Spleen (tissue), 11 donors: ENCODE data around the gene TIE1. TPM values are rescaled to one million over a fixed set of nuclear protein-coding genes. Genes with fewer than 3 reads are reported as not detected.

Experiments
- DNase-seq: peaks from one replicate; pipeline ENCODE4 v3.0.0-alpha.2; 2020
- H3K27ac ChIP-seq, 8 donors: fragments of 200-600 bp; sonication (generic) in 7 of 8; 1 replicate in 4 of 8; 2 replicates in 4 of 8; pipeline versions ENCODE4 v1.5.0 to v1.8.0; 2016 to 2021; ENCODE audit warnings: inconsistent platforms in 4 of 8, mild to moderate bottlenecking in 4 of 8, moderate library complexity in 1 of 8
- H3K27me3 ChIP-seq, 7 donors: fragments of 200-600 bp; sonication (generic) in 6 of 7; replicated peaks in 1 of 7; 1 replicate in 4 of 7; 2 replicates in 3 of 7; pipeline versions ENCODE4 v1.5.0 to v1.8.0; 2016 to 2021; ENCODE audit warnings: inconsistent platforms in 3 of 7, mild to moderate bottlenecking in 1 of 7
- H3K36me3 ChIP-seq, 6 donors: fragments of 200-600 bp; sonication (generic) in 5 of 6; 1 replicate in 4 of 6; 2 replicates in 2 of 6; pipeline versions ENCODE4 v1.5.0 to v1.8.0; 2016 to 2021; ENCODE audit warnings: inconsistent platforms in 2 of 6
- H3K4me1 ChIP-seq, 6 donors: fragments of 200-600 bp; sonication (generic) in 5 of 6; 1 replicate in 3 of 6; 2 replicates in 3 of 6; pipeline versions ENCODE4 v1.5.0 to v1.8.0; 2016 to 2021; ENCODE audit warnings: inconsistent platforms in 3 of 6
- H3K4me3 ChIP-seq, 8 donors: fragments of 200-600 bp; sonication (generic) in 7 of 8; 1 replicate in 4 of 8; 2 replicates in 4 of 8; pipeline versions ENCODE4 v1.5.0 to v1.8.0; 2016 to 2021; ENCODE audit warnings: inconsistent platforms in 4 of 8, mild to moderate bottlenecking in 4 of 8, moderate library complexity in 2 of 8
- H3K9me3 ChIP-seq, 8 donors: fragments of 200-600 bp; sonication (generic) in 7 of 8; 1 replicate in 4 of 8; 2 replicates in 4 of 8; pipeline versions ENCODE4 v1.5.0 to v1.8.0; 2016 to 2021; ENCODE audit warnings: inconsistent platforms in 4 of 8
- CTCF ChIP-seq, 11 experiments: fragments of 200-600 bp in 7 of 11; fragments of 450-650 bp in 4 of 11; sonication (generic) in 4 of 11; IDR thresholded peaks in 8 of 11; conservative IDR thresholded peaks in 3 of 11; 1 replicate in 7 of 11; 2 replicates in 4 of 11; pipeline versions ENCODE4 v1.4.0 to v1.8.0; 2016 to 2021; ENCODE audit warnings: antibody characterized with exemption in 11 of 11, inconsistent platforms in 4 of 11, mild to moderate bottlenecking in 1 of 11
- POLR2A ChIP-seq, 3 donors: fragments of 450-650 bp; IDR thresholded peaks; one replicate each; pipeline ENCODE4 v1.5.1; 2017; ENCODE audit warnings: antibody characterized with exemption in 3 of 3, mild to moderate bottlenecking in 1 of 3
- POLR2AphosphoS5 ChIP-seq, 3 donors: sonication (generic); formaldehyde crosslinking; IDR thresholded peaks; one replicate each; pipeline ENCODE4 v1.5.1; 2017; ENCODE audit warnings: antibody characterized with exemption in 3 of 3
- WGBS, 5 donors: extraction: QIAGEN DNeasy Blood & Tissue Kit in 3 of 5; methylation state at CpG; one replicate each; pipeline versions ENCODE4 v1.1.5 to v1.1.7; 2013 to 2018; 5-methylcytosine and 5-hydroxymethylcytosine counted together
- intact Hi-C: fragments of 100-400 bp; cut with DNase I; formaldehyde crosslinking; loops from one replicate; pipeline ENCODE4 v1.15.0; 2023; ENCODE audit warnings: low total_unique reads
- polyA plus RNA-seq, 3 donors: library from polyadenylated mRNA; stranded (reverse); fragments of 200-250 nt; gene quantifications; one replicate each; pipeline ENCODE4 v1.2.1, GENCODE V29; 2013
- total RNA-seq, 7 donors: library from RNA; depleted of rRNA in 3 of 7; stranded (reverse); fragments of >200 nt in 3 of 7; fragmentation: NEBNext Ultra II Directional in 4 of 7; extraction: Animal tissue kit (Norgen Biotek cat#: 25700) in 4 of 7; gene quantifications; one replicate each; pipeline versions ENCODE4 v1.1.0 to v1.2.1, GENCODE V29; 2016 to 2021
- donor health status: healthy with polysubstance abuse.
- donor health status: DM: no; HTN: no; CAD: no; lungs with moderate emphysema.
- donor health status: DM: no; HTN: no; CAD: no.
- donor health status: Bipolar disorder and iron deficiency.
- donor health status: healthy.
- donor health status: DM: no; HTN: no; CAD: no.
- donor health status: DM: yes; HTN: yes; CAD: no.

TIE1 gene
- total and polyA plus RNA-seq, 10 donors: 4.9 to 81.8 (median 55.7) TPM

GRCh38 chr1:43308635-43309404 lies 8.0 kb downstream of the TIE1 start:
- intact Hi-C loops: no loop called here
- peak overlapping the region in 1 of 8 donors; percentile 4 for H3K27ac ChIP-seq
- no peaks in the 10 kb centered on the region for H3K27me3 ChIP-seq
- peak; percentile 55 for DNase-seq
- TF ChIP-seq POLR2AphosphoS5 (IDR thresholded peaks at IDR 0.05): no peak
- 90 to 95% (median 94%) methylated on average over 20 of the region's 20 CpGs for WGBS, 5 donors
- H3K36me3 ChIP-seq: peaks cover 0 to 46% (median 0%) of the 10 kb centered on the region in 6 donors
- H3K9me3 ChIP-seq: no peaks in the 10 kb centered on the region
- H3K4me3 ChIP-seq: no peak overlapping the region
- peaks cover 0 to 34% (median 10%) of the 10 kb centered on the region in 6 donors for H3K4me1 ChIP-seq

DNA sequence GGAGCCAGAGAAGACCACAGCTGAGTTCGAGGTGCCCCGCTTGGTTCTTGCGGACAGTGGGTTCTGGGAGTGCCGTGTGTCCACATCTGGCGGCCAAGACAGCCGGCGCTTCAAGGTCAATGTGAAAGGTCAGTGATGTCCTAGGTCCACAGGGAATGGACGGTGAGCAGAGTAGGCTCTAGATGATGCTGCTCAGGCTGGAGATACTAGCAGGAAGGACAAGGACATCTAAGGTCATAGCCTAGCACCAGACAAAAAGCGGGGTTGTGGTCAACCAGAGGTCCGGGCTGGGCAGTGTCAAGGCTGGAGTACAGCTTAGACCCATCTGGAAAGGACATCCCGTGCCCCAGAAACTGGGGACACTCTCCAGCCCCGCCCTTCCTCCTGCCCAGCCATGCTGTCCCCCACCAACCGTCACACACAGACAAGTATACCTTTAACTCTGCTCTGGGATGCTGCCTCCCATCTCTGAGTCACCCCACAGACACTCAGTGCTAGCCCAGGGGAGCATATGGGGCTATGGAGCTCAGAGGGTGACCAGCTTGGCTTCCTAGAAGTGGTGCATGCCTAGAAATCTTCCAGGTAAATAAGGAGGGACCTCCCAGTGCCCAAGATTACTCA lies 8.7 kb downstream of the TIE1 start:
- no peak for TF ChIP-seq CTCF (IDR thresholded peaks at IDR 0.05 in 8 of 11, conservative IDR thresholded peaks at IDR 0.05 in 3 of 11)
- Histone ChIP-seq H3K36me3 (peaks cover 0 to 53% (median 0%) of the 10 kb centered on the region in 6 donors), H3K27ac (peak overlapping the region in 2 of 8 donors; percentile 4 to 24), H3K27me3 (no peaks in the 10 kb centered on the region), H3K4me3 (no peak overlapping the region), H3K4me1 (peaks cover 0 to 27% (median 7%) of the 10 kb centered on the region in 6 donors), H3K9me3 (no peaks in the 10 kb centered on the region)
- DNase-seq: peak; percentile 56
- WGBS, 5 donors: 72 to 86% (median 83%) methylated on average over 6 to 13 of the region's 13 CpGs
- intact Hi-C loops: no loop called here

DNA sequence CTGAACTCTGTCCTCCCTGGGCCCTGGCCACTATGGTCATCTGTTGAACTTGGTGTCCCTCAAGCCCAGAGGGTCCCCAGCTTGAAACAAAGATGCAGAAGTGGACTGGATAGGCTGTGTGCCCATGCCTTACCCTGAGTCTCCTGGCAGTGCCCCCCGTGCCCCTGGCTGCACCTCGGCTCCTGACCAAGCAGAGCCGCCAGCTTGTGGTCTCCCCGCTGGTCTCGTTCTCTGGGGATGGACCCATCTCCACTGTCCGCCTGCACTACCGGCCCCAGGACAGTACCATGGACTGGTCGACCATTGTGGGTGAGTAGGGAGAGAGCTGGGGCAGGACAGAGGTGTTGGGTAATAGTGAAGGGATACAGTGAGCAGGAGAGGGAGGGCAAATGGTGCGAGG lies 10.7 kb downstream of the TIE1 start:
- no peaks in the 10 kb centered on the region for H3K27me3 ChIP-seq
- no peaks in the 10 kb centered on the region for H3K9me3 ChIP-seq
- peak overlapping the region in 1 of 8 donors; percentile 5 for H3K27ac ChIP-seq
- DNase-seq: peak; percentile 65
- peaks cover 0 to 56% (median 0%) of the 10 kb centered on the region in 6 donors for H3K36me3 ChIP-seq
- TF ChIP-seq CTCF (IDR thresholded peaks at IDR 0.05 in 8 of 11, conservative IDR thresholded peaks at IDR 0.05 in 3 of 11): no peak
- no peak for TF ChIP-seq POLR2AphosphoS5 (IDR thresholded peaks at IDR 0.05)
- no peak for TF ChIP-seq POLR2A (IDR thresholded peaks at IDR 0.05)
- peaks cover 0 to 32% (median 9%) of the 10 kb centered on the region in 6 donors for H3K4me1 ChIP-seq
- 87 to 94% (median 92%) methylated on average over 9 of the region's 9 CpGs for WGBS, 5 donors
- intact Hi-C loops: no loop called here
- H3K4me3 ChIP-seq: no peak overlapping the region

- Histone ChIP-seq H3K4me3 (no peak overlapping the region), H3K4me1 (peaks cover 0 to 32% (median 9%) of the 10 kb centered on the region in 6 donors), H3K9me3 (no peaks in the 10 kb centered on the region), H3K27me3 (no peaks in the 10 kb centered on the region), H3K36me3 (peaks cover 0 to 49% (median 0%) of the 10 kb centered on the region in 6 donors), H3K27ac (no peak overlapping the region)
- peak; percentile 47 for DNase-seq
- intact Hi-C loops: no loop called here
- TF ChIP-seq POLR2AphosphoS5 (IDR thresholded peaks at IDR 0.05): peak in 1 of 3 donors; percentile 19
- no peak for TF ChIP-seq POLR2A (IDR thresholded peaks at IDR 0.05)
- WGBS, 5 donors: 75 to 92% (median 91%) methylated on average over 10 to 19 of the region's 19 CpGs
These were observed 11.4 kb downstream of the TIE1 start for GRCh38 chr1:43312212-43312623.
